SK-N-SH (cell line): ENCODE data around the gene CASK. TPM values are rescaled to one million over a fixed set of nuclear protein-coding genes. Genes with fewer than 3 reads are reported as not detected.

Experiments
- CTCF ChIA-PET: fragments of 300-600, 350-600 bp; formaldehyde crosslinking; extraction: SDS; loops from one replicate; lab custom pipeline; 2021; lab: Yijun Ruan, JAX
- POLR2A ChIA-PET: fragments of 350-600 bp; sonication (Branson Sonifier 250); formaldehyde crosslinking; extraction: SDS; loops from one replicate; lab custom pipeline; 2020; ENCODE audit warnings: antibody characterized with exemption, inconsistent platforms; lab: Yijun Ruan, JAX
- DNase-seq: peaks from one replicate; pipeline ENCODE4 v3.0.0; 2012
- H2AFZ ChIP-seq: fragments of 200-600 bp; sonication (generic); 2 replicates; pipeline ENCODE4 v1.8.1; 2016; ENCODE audit warnings: antibody characterized with exemption, mild to moderate bottlenecking, low read depth
- H3F3A ChIP-seq: fragments of 200-600 bp; sonication (generic); replicated peaks from 2 replicates; pipeline ENCODE3; 2016; ENCODE audit warnings: antibody characterized with exemption, mild to moderate bottlenecking; ENCODE audit not compliant: insufficient read depth
- H3K27ac ChIP-seq, 2 experiments: fragments of 200-500 bp in 1 of 2; fragments of 200-600 bp in 1 of 2; sonication (Bioruptor generic) in 1 of 2; sonication (generic), shearing (Covaris generic) in 1 of 2; 2 replicates each; pipeline versions ENCODE4 v1.5.1 to v1.6.1; 2014 to 2016; ENCODE audit warnings: low read depth in 2 of 2, inconsistent platforms in 1 of 2, low read length in 1 of 2, mild to moderate bottlenecking in 1 of 2, mixed read lengths in 1 of 2
- H3K27me3 ChIP-seq: fragments of 200-600 bp; sonication (generic), shearing (Covaris generic); 2 replicates; pipeline ENCODE4 v1.6.1; 2016; ENCODE audit warnings: mixed run types; ENCODE audit not compliant: insufficient read depth
- H3K36me3 ChIP-seq, 2 experiments: fragments of 200-500 bp in 1 of 2; fragments of 200-600 bp in 1 of 2; sonication (Bioruptor generic) in 1 of 2; sonication (generic) in 1 of 2; replicated peaks in 1 of 2; 2 replicates each; pipeline versions ENCODE3 to v1.5.1; 2014 to 2016; ENCODE audit warnings: low read length in 1 of 2, mild to moderate bottlenecking in 1 of 2; ENCODE audit not compliant: insufficient read depth in 2 of 2, control insufficient read depth in 1 of 2
- H3K4me1 ChIP-seq, 2 experiments: fragments of 200-500 bp in 1 of 2; fragments of 200-600 bp in 1 of 2; sonication (Bioruptor generic) in 1 of 2; sonication (generic), shearing (Covaris generic) in 1 of 2; 2 replicates each; pipeline versions ENCODE4 v1.5.1 to v1.6.1; 2014 to 2016; ENCODE audit warnings: low read depth in 1 of 2, low read length in 1 of 2, mixed run types in 1 of 2; ENCODE audit not compliant: insufficient read depth in 2 of 2, control insufficient read depth in 1 of 2
- H3K4me2 ChIP-seq: fragments of 200-600 bp; sonication (generic), shearing (Covaris generic); 2 replicates; pipeline ENCODE4 v1.6.1; 2017; ENCODE audit warnings: mixed run types
- H3K4me3 ChIP-seq, 2 experiments: fragments of 200-500 bp in 1 of 2; fragments of 200-600 bp in 1 of 2; sonication (Bioruptor generic) in 1 of 2; sonication (generic), shearing (Covaris generic) in 1 of 2; 2 replicates each; pipeline versions ENCODE4 v1.5.1 to v1.8.1; 2014 to 2016; ENCODE audit warnings: low read depth in 2 of 2, inconsistent platforms in 1 of 2, low read length in 1 of 2, mild to moderate bottlenecking in 1 of 2, mixed read lengths in 1 of 2, moderate library complexity in 1 of 2
- H3K79me2 ChIP-seq: fragments of 200-600 bp; sonication (generic); 2 replicates; pipeline ENCODE4 v1.8.1; 2017; ENCODE audit warnings: mild to moderate bottlenecking; ENCODE audit not compliant: insufficient read depth
- H3K9ac ChIP-seq: fragments of 200-600 bp; sonication (generic); 2 replicates; pipeline ENCODE4 v1.6.1; 2017; ENCODE audit warnings: mixed run types
- H3K9me2 ChIP-seq: fragments of 200-600 bp; sonication (generic); 2 replicates; pipeline ENCODE4 v1.6.1; 2017; ENCODE audit warnings: mixed run types
- H3K9me3 ChIP-seq: fragments of 200-600 bp; sonication (generic); 2 replicates; pipeline ENCODE4 v1.6.1; 2017; ENCODE audit warnings: mixed run types, mild to moderate bottlenecking, moderate library complexity
- H4K20me1 ChIP-seq: fragments of 200-600 bp; sonication (generic); 2 replicates; pipeline ENCODE4 v1.6.1; 2017; ENCODE audit warnings: mild to moderate bottlenecking, mixed run types; ENCODE audit not compliant: insufficient read depth
- CHD2 ChIP-seq: fragments of 150-350 bp; IDR thresholded peaks from 2 replicates; pipeline ENCODE4 v1.6.1; 2018; ENCODE audit warnings: low read length; ENCODE audit not compliant: partially characterized antibody
- CTCF ChIP-seq: fragments of 200-600 bp; sonication (generic); IDR thresholded peaks from 2 replicates; pipeline ENCODE4 v1.6.1; 2017; ENCODE audit warnings: antibody characterized with exemption, mild to moderate bottlenecking, moderate library complexity
- ELF1 ChIP-seq: IDR thresholded peaks from 2 replicates; pipeline ENCODE4 v1.4.0; 2012
- EP300 ChIP-seq, 2 experiments: IDR thresholded peaks; 2 replicates each; pipeline versions ENCODE4 v1.4.0 to v1.6.1; 2012; ENCODE audit warnings: borderline replicate concordance in 1 of 2, low read depth in 1 of 2, low read length in 1 of 2
- EZH2phosphoT487 ChIP-seq: fragments of 200-600 bp; sonication (generic); IDR thresholded peaks from 2 replicates; pipeline ENCODE4 v1.6.1; 2017; ENCODE audit warnings: low read depth, mixed run types, mild to moderate bottlenecking, antibody characterized with exemption, moderate library complexity, borderline replicate concordance
- FOSL2 ChIP-seq: IDR thresholded peaks from 2 replicates; pipeline ENCODE4 v1.4.0; 2012; ENCODE audit warnings: low read depth, mild to moderate bottlenecking, moderate library complexity, borderline replicate concordance
- FOXM1 ChIP-seq: IDR thresholded peaks from 2 replicates; pipeline ENCODE4 v1.4.0; 2012; ENCODE audit warnings: low read depth, mild to moderate bottlenecking
- GABPA ChIP-seq: IDR thresholded peaks from 2 replicates; pipeline ENCODE4 v1.4.0; 2012; ENCODE audit warnings: low read depth, mild to moderate bottlenecking
- GATA2 ChIP-seq: sonication (generic); formaldehyde crosslinking; IDR thresholded peaks from 2 replicates; pipeline ENCODE4 v1.5.0; 2020; ENCODE audit warnings: mild to moderate bottlenecking, missing genetic modification reagents
- JUND ChIP-seq: IDR thresholded peaks from 2 replicates; pipeline ENCODE4 v1.4.0; 2012
- NRF1 ChIP-seq: IDR thresholded peaks from 2 replicates; pipeline ENCODE4 v1.6.1; 2012; ENCODE audit warnings: low read depth, mild to moderate bottlenecking, low read length
- RFX5 ChIP-seq: IDR thresholded peaks from 2 replicates; pipeline ENCODE4 v1.6.1; 2012; ENCODE audit warnings: mild to moderate bottlenecking, improper control_type of control experiment, low read length
- TEAD4 ChIP-seq: IDR thresholded peaks from 2 replicates; pipeline ENCODE4 v1.4.0; 2012; ENCODE audit warnings: mild to moderate bottlenecking, borderline replicate concordance; ENCODE audit not compliant: insufficient read depth
- WGBS: methylation state at CpG from one replicate; pipeline ENCODE4 v1.1.6; 2017; ENCODE audit warnings: low lambda C conversion rate; 5-methylcytosine and 5-hydroxymethylcytosine counted together
- polyA plus RNA-seq, 3 experiments: library from polyadenylated mRNA; depleted of rRNA; stranded (reverse); fragments of >200 nt; gene quantifications; 2 replicates each; pipeline ENCODE4 v1.2.3, GENCODE V29; 2012

Gene CASK
- polyA plus RNA-seq, 1 of the 3 experiments (the other 2 are of a cell fraction), result 7.0 TPM

- TF ChIP-seq EP300 (IDR thresholded peaks at IDR 0.05; ENCODE audit: borderline replicate concordance in 1 of 2, low read depth in 1 of 2, low read length in 1 of 2), result no peak
- TF ChIP-seq CHD2, result no peak
- TF ChIP-seq, all 33 proteins: peak for 0
Measured at GRCh38 chrX:41931591-41931990, 8.2 kb upstream of the CASK start (continued).

GRCh38 chrX:41923978-41924683 lies 777 bp upstream of the CASK start:
- WGBS, result 15% methylated on average over 16 of the region's 16 CpGs
- no peaks in the 10 kb centered on the region for H3K36me3 ChIP-seq
- no peaks in the 10 kb centered on the region for H3K9me2 ChIP-seq
- peak overlapping the region; percentile 57 to 62; a peak in 3 of 4 replicates for H3K27ac ChIP-seq
- POLR2A ChIA-PET, result interaction anchor here (1.5 kb wide), 1 partner anchor 9 kb away, joined by 3 read pairs; no protein-coding TSS in a partner anchor
- no peaks in the 10 kb centered on the region; a peak in 1 of 4 replicates for H3K4me1 ChIP-seq
- DNase-seq, result peak; percentile 25
- H4K20me1 ChIP-seq, result peaks cover 1% of the 10 kb centered on the region; the same call in 1 of the 2 replicates
- TF ChIP-seq RFX5 (no peak), GATA2 (no peak), NRF1 (no peak), GABPA (no peak), FOSL2 (no peak), EZH2phosphoT487 (no peak), JUND (no peak), TEAD4 (no peak), FOXM1 (no peak), CHD2 (no peak), ELF1 (no peak), CTCF (no peak)
- TF ChIP-seq, all 33 proteins: peak for 0
- peak overlapping the region; percentile 63 to 66 for H3K4me3 ChIP-seq
- peaks cover 36% of the 10 kb centered on the region for H3K79me2 ChIP-seq
- CTCF ChIA-PET, result no interaction called here
- no peaks in the 10 kb centered on the region for H3K9me3 ChIP-seq
- peak overlapping the region; percentile 91 for H2AFZ ChIP-seq
- H3K9ac ChIP-seq, result peak overlapping the region; percentile 65
- no peaks in the 10 kb centered on the region for H3F3A ChIP-seq
- H3K27me3 ChIP-seq, result peaks cover 10% of the 10 kb centered on the region; the same call in 1 of the 2 replicates
- peak overlapping the region; percentile 67 for H3K4me2 ChIP-seq
